ENCODE data around the gene TBX3.

The TBX3 gene

GRCh38 chr12:114689075-114689994 is 5.4 kb upstream of the TBX3 start:
- no peak for TF ChIP-seq CTCF (IDR thresholded peaks at IDR 0.05; ENCODE audit: low read depth, low read length)
- no peak for TF ChIP-seq EZH2phosphoT487 (IDR thresholded peaks at IDR 0.05; ENCODE audit: low read depth)
- H4K20me1 ChIP-seq (ENCODE audit: insufficient read depth, low read length), result no peaks in the 10 kb centered on the region
- H3K4me3 ChIP-seq (ENCODE audit: low read length), result no peak overlapping the region
- peaks cover 9% of the 10 kb centered on the region; the same call in 1 of the 2 replicates for H3K27me3 ChIP-seq (ENCODE audit: low read depth, low read length)
- H3K27ac ChIP-seq (ENCODE audit: low read length), result no peak overlapping the region
- H3K79me2 ChIP-seq (ENCODE audit: low read length), result no peaks in the 10 kb centered on the region
- H3K9me3 ChIP-seq (ENCODE audit: insufficient read depth, low read length), result no peaks in the 10 kb centered on the region
- H3K4me1 ChIP-seq (ENCODE audit: low read length), result no peaks in the 10 kb centered on the region
- no peak overlapping the region for H3K9ac ChIP-seq (ENCODE audit: low read length)
- no peak overlapping the region for H3K4me2 ChIP-seq (ENCODE audit: low read length)
- H3K36me3 ChIP-seq (replicated peaks; ENCODE audit: low read depth, low read length), result no peaks in the 10 kb centered on the region
- no peak overlapping the region for H2AFZ ChIP-seq (ENCODE audit: low read depth, low read length)

- no peaks in the 10 kb centered on the region for H4K20me1 ChIP-seq (ENCODE audit: insufficient read depth, low read length)
- H3K27ac ChIP-seq (ENCODE audit: low read length), result no peak overlapping the region
- no peak for TF ChIP-seq CTCF (IDR thresholded peaks at IDR 0.05; ENCODE audit: low read depth, low read length)
- TF ChIP-seq EZH2phosphoT487 (IDR thresholded peaks at IDR 0.05; ENCODE audit: low read depth), result no peak
- H3K4me2 ChIP-seq (ENCODE audit: low read length), result no peak overlapping the region
- no peaks in the 10 kb centered on the region for H3K4me1 ChIP-seq (ENCODE audit: low read length)
- no peaks in the 10 kb centered on the region for H3K9me3 ChIP-seq (ENCODE audit: insufficient read depth, low read length)
- H3K79me2 ChIP-seq (ENCODE audit: low read length), result no peaks in the 10 kb centered on the region
- no peak overlapping the region for H3K4me3 ChIP-seq (ENCODE audit: low read length)
- H2AFZ ChIP-seq (ENCODE audit: low read depth, low read length), result no peak overlapping the region
- H3K9ac ChIP-seq (ENCODE audit: low read length), result no peak overlapping the region
- peaks cover 9% of the 10 kb centered on the region; the same call in 1 of the 2 replicates for H3K27me3 ChIP-seq (ENCODE audit: low read depth, low read length)
- no peaks in the 10 kb centered on the region for H3K36me3 ChIP-seq (replicated peaks; ENCODE audit: low read depth, low read length)
Measured at GRCh38 chr12:114688256-114688845, 4.4 kb upstream of the TBX3 start.

- Histone ChIP-seq H3K9ac (ENCODE audit: low read length) (no peak overlapping the region), H2AFZ (ENCODE audit: low read depth, low read length) (no peak overlapping the region), H3K36me3 (replicated peaks; ENCODE audit: low read depth, low read length) (no peaks in the 10 kb centered on the region), H3K4me2 (ENCODE audit: low read length) (no peak overlapping the region), H3K4me3 (ENCODE audit: low read length) (no peak overlapping the region), H3K9me3 (ENCODE audit: insufficient read depth, low read length) (no peaks in the 10 kb centered on the region), H3K4me1 (ENCODE audit: low read length) (no peaks in the 10 kb centered on the region), H3K27ac (ENCODE audit: low read length) (no peak overlapping the region), H4K20me1 (ENCODE audit: insufficient read depth, low read length) (no peaks in the 10 kb centered on the region), H3K27me3 (ENCODE audit: low read depth, low read length) (peaks cover 9% of the 10 kb centered on the region; the same call in 1 of the 2 replicates), H3K79me2 (ENCODE audit: low read length) (no peaks in the 10 kb centered on the region)
- TF ChIP-seq CTCF (IDR thresholded peaks at IDR 0.05; ENCODE audit: low read depth, low read length) (no peak), EZH2phosphoT487 (IDR thresholded peaks at IDR 0.05; ENCODE audit: low read depth) (no peak)
Measured at GRCh38 chr12:114687802-114688201, 3.8 kb upstream of the TBX3 start.

GRCh38 chr12:114686773-114687500 is 3.0 kb upstream of the TBX3 start:
- H3K27me3 ChIP-seq (ENCODE audit: low read depth, low read length), result peaks cover 9% of the 10 kb centered on the region; the same call in 1 of the 2 replicates
- no peaks in the 10 kb centered on the region for H3K79me2 ChIP-seq (ENCODE audit: low read length)
- H3K36me3 ChIP-seq (replicated peaks; ENCODE audit: low read depth, low read length), result no peaks in the 10 kb centered on the region
- no peak overlapping the region for H3K4me3 ChIP-seq (ENCODE audit: low read length)
- no peaks in the 10 kb centered on the region for H4K20me1 ChIP-seq (ENCODE audit: insufficient read depth, low read length)
- no peaks in the 10 kb centered on the region for H3K4me1 ChIP-seq (ENCODE audit: low read length)
- H3K9ac ChIP-seq (ENCODE audit: low read length), result no peak overlapping the region
- TF ChIP-seq EZH2phosphoT487 (IDR thresholded peaks at IDR 0.05; ENCODE audit: low read depth), result no peak
- no peak for TF ChIP-seq CTCF (IDR thresholded peaks at IDR 0.05; ENCODE audit: low read depth, low read length)
- no peaks in the 10 kb centered on the region; the same call in 1 of the 2 replicates for H3K9me3 ChIP-seq (ENCODE audit: insufficient read depth, low read length)
- no peak overlapping the region for H2AFZ ChIP-seq (ENCODE audit: low read depth, low read length)
- no peak overlapping the region for H3K27ac ChIP-seq (ENCODE audit: low read length)
- H3K4me2 ChIP-seq (ENCODE audit: low read length), result no peak overlapping the region
